Left forelimb (tissue), 1 donor: Measurements from ENCODE around the gene UNCX.
"Not testable (repeated sequence)": the region's sequence is repeated elsewhere in the genome, so short reads cannot be mapped to it uniquely, and the experiment has no call there.

Experiments used
- DNase-seq: peaks from one replicate; pipeline ENCODE4 v3.0.0-alpha.2; 2018; ENCODE audit warnings: low spot score

The UNCX gene

GRCh38 chr7:1257863-1258262 is 25.2 kb downstream of the UNCX start:
- DNase-seq, result no peak

DNA sequence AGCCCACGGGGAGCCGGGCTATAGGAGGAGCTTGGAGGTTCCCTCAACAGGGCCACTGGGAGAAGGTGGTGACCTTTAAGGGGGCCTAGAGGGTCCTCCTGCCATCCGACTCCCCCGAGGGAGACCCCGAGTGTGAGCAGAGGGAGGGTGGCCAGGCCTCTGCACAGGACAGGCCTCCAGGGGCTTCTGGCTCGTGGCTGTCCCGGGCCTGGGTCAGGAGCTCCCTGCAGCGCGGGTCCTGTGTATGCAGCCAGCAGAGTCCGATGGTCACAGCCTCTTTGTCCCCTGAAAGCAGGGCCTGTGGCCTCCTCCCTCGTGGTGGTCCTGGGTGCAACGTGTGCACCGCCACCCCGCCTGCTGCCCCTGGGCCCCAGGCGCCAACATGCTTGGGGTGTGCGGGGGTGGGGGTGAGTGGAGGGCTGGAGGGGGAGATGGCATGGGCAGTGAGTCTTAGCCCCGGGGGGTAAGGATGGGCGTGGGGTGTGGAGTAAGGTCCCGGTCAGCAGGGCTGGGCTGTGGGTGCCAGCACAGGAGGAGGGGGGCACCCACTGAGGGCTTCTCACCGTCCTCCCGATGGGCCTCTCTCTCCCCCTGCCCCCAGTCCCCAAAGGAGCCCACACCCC is 27.1 kb downstream of the UNCX start:
- DNase-seq, result no peak

DNA sequence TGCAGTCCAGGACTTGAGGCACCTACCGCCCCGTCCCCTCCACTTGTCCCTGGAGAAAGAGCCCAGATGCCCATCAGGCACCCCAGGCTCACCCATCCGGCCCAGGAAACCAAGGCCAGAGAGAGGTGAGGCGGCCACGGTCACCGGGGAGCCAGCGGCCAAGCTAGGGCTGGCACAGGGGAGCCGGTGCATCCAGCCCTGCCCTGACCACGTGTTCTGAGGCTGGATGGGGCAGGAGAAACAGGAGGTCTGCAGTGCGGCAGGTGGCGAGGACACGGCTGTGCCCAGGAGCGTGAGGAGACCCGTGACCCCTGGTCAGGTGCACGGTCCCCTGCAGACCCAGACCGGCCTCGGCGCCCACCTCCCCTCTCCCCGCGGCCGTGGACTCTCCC is 27.6 kb downstream of the UNCX start:
- no peak for DNase-seq

DNA sequence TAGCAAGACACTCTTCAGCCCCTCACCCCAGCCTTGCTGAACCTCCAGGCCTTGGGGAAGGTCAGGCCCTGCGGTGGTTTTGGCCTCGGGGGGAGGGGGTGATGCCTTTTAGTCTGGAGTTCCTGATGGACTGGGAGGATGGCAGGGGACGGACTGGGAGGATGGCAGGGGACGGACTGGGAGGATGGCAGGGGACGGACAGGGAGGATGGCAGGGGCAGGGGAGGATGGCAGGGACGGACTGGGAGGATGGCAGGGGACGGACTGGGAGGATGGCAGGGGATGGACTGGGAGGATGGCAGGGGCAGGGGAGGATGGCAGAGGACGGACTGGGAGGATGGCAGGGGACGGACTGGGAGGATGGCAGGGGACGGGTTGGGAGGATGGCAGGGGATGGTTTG is 28.4 kb downstream of the UNCX start:
- not testable (repeated sequence) for DNase-seq

DNA sequence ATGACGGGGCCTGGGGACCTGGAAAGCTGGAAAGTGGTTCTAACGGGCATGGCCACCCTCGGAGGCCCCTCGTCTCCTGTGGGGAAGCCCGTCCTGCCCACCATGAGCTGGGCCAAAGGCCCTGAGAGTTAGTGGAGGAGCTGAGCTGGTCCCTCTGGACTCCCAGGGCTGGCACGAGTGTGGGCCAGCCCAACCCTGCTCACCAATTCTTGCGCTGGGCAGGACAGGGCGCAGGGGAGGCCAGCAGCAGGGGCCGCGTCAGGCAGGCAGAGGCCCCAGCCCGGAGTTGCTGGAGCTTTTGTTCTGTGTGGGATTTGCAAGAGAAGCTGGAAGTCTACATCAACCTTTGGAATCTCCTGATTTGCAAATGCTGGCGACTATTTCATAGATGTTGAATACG is 29.8 kb downstream of the UNCX start:
- DNase-seq, result no peak

DNA sequence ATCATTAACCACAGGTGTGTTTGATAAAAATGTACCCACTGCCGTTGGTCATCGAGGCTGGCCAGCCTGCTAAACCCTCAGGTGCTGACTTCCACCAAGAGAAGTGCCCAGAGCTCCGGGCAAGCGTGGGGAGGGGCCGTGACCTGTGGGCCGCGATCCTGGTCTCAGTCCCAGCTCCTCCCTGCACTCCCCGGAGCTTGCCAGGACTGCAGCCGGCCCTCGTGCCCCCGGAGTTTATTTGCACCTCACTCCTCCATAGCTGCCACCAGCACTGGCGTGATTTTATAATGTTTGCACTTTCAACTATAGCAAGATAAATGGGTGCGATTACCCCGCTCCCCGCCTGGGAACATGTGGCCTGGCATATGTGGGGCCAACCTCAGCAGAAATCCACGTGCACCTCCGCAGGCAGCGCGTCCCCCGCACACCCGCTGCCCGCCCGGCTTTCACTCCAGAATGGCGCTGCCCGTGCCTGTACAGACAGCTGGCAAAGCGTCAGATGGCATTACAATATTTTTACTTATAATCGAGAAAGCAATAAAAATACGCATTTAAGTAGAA is 30.8 kb downstream of the UNCX start:
- no peak for DNase-seq

DNA sequence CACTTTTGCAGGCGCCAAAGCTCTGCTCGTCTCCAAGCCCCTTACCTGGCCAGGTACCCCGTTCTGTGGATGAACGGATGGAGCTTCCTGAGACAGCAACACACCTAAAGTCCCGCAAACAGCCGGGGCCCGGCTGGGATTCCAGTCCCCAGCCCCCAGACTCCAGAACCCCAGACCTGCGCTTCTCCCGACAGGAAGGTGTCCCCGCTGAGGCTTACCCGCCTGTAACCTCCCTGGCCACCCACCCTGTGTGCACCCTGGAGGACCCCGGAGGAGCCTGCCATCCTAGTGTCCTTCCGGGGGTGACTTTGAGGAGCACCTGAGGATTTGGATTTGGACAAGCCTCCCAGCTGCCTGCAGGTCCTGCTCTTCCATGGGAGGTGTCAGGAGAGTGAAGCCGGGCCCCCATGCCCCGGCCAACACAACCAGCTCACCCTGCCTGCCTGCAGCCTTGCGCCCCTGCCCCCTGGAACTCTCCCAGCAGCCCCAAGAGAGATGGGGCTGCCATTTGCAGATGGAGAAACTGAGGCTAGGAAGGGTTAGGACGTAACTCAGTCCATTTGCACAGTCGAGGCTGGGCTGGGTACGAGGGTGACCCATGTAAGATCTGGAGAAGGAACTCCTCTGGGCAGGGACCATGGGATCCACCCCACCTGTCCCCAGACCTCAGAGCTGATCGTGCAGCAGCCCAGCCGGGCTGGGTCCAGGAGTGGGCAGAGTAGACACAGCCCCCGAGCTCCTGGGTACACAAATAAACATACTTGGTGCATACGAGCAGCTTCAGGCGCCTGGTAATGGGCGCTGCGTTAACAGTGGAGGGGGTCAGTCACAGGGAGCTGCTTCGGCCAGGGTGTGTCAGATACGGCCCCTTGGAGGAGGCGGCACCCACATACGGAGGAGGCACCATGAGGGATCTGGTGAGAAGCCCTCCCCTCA is 31.9 kb downstream of the UNCX start:
- DNase-seq, result no peak

DNA sequence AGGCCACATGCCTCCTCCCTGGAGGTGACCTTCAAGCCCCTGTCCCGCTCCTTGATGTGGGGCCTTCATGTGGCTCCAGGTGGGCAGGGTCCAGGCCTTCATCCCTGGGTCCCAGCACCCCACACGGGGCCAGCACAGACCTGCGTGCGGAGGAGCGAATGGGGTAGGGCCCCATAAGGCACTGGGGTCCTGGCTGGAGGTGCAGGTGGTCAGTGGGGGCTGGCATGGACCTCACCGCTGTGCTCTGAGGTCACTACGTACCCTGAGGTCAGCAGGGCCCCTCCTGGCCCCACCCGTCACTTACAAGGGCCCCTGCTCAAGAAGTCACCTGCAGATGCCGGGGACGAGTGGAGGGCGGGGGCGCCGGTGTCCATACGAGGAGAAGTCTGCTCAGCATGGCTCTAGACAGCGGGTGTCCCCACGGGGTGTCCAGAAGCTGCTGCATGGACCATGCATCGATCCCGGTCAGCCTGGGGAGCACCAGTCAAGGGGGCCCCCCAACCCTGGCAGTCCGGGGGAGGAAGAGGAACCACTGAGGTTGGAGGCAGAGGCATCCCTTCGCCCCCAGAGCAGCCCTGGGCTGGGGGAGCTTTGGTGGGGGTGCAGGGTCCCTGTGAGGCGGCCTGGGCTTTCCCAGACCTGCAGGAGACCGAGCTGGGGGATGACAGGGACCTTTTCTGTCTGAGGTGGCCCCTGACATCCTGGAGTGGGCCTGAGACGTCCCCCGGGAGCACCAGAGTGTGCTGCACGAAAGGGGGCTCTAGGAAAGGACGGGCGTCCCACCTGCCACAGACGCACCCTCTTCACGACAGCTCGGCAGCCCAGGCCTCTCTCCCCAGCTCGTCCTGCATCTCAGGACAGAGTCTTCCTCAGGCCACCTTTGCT is 34.6 kb downstream of the UNCX start:
- no peak for DNase-seq

DNA sequence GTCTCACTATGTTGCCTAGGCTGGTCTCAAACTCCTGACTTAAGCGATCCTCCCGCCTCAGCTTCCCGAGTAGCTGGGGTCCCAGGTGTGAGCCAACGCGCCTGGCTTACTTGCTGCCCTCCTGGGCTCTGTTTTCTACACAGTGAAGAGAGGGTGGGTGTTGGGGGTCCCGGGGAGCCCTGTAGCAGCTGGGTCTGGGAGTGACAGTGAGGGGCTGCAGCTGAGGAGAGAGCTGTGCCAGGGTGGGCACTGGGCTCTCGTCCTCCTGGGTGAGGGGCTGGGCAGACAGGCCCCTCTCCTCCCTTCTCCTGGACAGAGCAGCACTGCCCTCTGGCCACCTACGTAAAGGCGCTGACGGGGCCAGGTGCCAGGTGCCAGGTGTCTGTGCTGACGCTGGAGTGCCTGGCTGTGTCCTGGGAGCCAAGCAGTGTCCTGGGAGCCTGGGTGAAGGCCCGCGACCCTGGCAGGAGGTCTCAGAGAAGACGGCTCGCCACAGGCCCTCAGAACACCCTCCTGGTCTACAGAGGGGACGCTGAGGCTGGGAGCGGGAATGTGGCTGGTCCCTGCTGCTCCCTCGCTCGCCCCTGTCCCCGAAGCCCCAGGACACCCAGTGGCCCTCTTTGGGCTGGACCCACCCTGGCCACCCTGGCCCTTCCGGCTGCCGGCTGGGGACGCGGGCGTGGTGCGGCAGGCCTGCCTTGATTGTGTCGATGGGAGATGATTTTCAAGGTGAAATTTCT is 35.6 kb downstream of the UNCX start:
- DNase-seq, result no peak

- DNase-seq, result no peak
Observed at GRCh38 chr7:1268866-1269265, 36.2 kb downstream of the UNCX start.

GRCh38 chr7:1269336-1269890 is 36.7 kb downstream of the UNCX start:
- DNase-seq, result no peak

DNA sequence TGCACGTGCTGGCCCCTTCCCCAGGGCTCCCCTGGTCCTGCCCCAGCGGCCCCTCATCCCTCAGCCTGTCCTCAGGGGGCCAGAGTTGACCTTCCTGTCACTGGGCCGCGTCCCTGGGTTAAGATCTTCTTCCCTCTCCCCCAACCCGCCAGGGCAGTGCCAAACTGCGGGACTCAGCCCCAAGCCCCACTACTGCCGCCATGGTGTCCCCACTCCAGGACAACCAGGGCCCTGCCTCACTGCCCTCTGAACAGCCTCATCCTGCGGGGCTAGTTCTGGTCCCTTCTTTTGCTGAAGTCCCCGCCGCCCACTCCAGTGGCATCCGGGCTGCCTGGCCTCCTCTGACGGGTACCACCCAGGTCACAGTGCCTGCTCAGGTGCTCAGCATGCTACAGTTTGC is 37.5 kb downstream of the UNCX start:
- no peak for DNase-seq

GRCh38 chr7:1271046-1271445 is 38.4 kb downstream of the UNCX start:
- DNase-seq, result no peak

GRCh38 chr7:1271656-1272055 is 39.0 kb downstream of the UNCX start:
- no peak for DNase-seq

DNA sequence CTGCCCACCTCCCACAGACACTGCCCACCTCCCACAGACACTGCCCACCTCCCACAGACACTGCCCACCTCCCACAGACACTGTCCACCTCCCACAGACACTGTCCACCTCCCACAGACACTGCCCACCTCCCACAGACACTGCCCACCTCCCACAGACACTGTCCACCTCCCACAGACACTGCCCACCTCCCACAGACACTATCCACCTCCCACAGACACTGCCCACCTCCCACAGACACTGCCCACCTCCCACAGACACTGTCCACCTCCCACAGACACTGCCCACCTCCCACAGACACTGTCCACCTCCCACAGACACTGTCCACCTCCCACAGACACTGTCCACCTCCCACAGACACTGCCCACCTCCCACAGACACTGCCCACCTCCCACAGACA is 39.5 kb downstream of the UNCX start:
- not testable (repeated sequence) for DNase-seq

DNA sequence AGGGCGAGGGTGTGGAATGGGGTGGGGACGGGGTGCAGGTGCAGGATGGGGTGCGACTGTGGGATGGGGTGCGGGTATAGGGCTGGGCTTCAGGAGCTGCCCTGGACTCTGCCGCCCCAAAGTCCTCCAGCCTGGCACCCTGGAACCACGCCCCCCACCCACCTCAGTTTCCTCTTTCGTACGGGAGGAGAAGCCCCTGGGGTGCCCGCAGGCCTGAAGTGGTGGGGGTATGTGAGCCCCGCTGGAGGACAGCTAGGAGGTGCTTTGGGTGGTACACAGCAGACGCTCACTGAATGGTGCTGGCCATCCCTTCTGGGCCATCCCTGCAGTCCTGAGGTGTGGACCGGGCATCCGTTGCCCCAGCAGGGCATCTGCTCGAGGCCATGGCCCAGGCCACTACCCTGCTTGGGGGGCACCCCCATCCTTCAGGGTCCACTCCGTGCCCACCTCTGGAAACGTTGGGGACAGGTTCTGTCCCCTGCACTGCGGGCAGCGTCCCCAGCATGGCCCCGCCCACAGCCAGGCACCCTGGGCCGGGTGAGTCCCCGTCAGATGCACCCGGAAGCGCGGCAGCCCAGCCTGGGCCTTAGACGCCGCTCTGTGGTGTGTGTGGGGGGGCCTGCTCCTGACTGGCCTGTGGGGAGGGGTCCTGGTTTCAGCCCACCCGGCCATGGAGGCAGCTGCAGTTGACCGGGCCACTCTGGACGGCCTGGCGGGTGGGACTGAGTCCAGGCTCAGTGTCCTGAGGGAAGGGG is 41.6 kb downstream of the UNCX start:
- no peak for DNase-seq

GRCh38 chr7:1274876-1275375 is 42.3 kb downstream of the UNCX start:
- DNase-seq, result no peak

- DNase-seq, result no peak
Observed at GRCh38 chr7:1275451-1276381, 43.0 kb downstream of the UNCX start.

DNA sequence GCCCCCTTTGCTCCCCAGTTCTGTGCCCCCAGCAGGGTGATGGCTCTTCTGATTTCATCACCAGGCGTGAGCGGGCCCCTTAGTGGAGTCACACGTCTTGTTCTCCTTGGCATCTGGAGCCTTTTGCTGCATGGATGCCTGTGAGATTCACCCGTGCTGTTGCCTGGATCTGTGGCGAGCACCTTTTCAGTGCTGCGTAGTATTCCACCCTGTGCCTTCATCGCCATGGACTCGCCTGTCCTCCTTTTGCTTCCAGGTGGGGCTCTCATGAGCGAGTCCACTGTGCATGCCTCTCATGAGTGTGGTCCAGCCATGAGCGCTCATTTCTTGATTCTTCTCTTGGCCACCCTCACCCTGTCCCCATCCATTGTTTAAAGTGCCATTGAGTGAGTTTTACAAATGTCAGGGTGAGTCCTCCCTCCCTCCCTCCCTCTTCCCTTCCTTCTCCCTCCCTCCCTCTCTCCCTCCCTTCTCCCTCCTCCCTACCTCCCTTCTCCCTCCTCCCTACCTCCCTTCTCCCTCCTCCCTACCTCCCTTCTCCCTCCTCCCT is 44.0 kb downstream of the UNCX start:
- DNase-seq, result no peak
